Activated effector memory CD4-positive, alpha-beta T cell treated with anti-CD3 and anti-CD28 coated beads, Interleukin-2, amount 50 U/mL, for 16 hours (primary cell): ENCODE results near the gene MRPS26.
A peak's percentile ranks its signal among the peaks of the same experiment; 100 is the strongest.
"Not testable (repeated sequence)": the region's sequence is repeated elsewhere in the genome, so short reads cannot be mapped to it uniquely, and the experiment has no call there.

Source experiments
- DNase-seq: peaks from one replicate; pipeline ENCODE4 v3.0.0-alpha.2; 2020

The MRPS26 gene

GRCh38 chr20:3045816-3046676 is at the start of gene MRPS26:
TSS of gene MRPS26 (plus strand) at chr20:3046052. CDS start at chr20:3046069, 17 bp downstream.
- peak; percentile 92 for DNase-seq

DNA sequence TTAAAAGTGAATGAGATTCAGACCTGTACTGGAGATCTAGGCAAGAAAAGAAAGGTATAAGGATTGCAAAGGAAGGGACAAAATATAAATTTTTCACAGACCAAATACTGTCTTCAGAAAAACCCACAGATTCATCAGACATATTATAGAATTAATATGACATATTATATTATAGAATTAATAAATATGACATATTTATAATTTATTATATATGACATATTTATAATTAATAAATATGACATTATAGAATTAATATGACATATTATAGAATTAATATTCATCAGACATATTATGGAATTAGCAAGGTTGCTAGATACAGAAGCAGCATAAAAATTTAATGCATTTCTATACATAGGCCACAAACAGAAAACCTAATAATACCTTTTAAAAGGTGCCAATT is 47.1 kb upstream of the MRPS26 start:
- no peak for DNase-seq

DNA sequence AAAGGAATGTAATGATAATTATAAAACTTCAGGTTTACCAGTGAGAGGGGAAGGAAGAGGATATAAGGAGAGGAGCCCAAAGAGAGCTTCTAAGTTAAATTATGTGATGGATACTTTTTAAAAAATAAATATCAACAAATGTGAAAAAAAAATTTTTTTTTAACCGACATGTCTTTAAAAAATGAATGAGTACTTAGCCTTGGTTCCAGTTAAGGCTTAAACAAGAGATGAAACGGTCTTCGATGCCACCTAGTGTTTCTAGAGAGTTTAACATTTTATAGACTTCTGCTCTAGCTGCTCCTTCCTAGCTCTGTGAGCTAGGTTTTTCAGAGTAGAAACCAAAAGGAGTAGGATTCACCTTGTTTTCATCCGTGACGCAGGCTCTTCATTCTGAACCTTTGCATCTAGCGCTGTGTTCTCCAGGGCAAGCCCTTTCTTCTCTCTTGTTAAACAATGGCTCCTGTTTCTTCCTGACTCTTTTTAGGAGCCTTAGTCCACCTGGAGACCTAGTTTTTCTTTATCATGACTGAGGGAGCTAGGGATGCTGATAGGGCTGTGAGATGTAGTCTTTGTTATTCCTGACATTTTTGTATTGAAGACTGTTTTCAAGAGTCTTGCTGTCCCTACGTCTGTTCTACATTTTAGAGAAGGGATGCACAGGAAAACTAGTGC is 44.9 kb upstream of the MRPS26 start:
- DNase-seq: no peak

GRCh38 chr20:3003416-3003815 is 42.4 kb upstream of the MRPS26 start:
- no peak for DNase-seq

DNA sequence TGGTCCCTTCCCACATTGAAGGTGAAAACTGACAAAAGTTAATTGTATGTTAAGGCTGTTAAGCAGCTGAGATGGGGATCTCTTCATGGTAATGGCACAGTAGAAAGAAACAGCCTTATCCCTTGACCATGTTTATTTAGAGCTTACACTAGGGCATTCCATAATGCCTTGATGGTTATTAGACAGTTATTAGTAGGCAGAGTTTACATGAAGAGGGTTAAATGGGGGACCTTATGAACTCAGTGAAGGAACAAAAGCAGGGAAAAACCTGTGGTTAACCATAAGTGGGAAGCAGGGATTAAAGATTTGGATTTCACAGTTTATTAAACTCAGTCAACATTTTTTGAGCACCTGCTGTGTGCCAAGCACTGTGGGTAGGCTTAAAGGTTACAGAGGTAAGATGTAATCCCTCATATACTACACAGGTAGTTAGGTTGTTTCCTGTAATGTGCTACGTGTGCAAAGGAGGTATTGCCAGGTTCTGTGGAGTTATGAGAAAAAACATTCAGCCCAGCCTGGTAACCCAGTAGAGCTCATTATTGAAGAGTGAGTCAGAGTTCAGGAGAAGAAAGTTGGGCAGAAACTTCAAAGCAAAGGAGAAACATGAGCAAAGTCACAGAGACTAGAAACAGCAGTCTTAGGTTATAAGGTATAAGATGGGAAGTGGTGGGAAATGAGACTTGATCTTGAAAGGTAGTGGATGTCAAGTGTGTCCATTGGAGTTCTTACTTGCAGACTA is 34.7 kb upstream of the MRPS26 start:
- DNase-seq: no peak

DNA sequence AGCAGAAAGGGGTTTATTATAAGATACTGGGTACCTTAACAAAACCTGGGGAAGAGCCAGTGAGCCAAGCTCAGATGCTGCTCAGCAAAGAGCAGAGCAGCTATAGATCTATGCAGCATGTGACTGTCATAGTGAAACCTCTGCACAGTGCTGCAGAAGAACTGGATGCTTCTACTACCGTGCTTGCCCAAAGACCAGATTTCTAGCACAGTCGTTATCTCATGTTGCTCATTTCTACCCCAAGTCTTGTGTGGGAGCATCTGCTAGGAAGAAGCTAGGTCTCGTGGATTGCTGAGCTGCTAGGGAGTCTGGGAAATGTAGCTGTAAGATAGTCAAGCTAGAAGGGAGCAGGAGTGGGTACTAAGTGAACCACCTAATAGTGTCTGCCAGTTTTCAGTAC is 34.1 kb upstream of the MRPS26 start:
- DNase-seq: no peak

- no peak for DNase-seq
Measured at GRCh38 chr20:3013771-3014170, 32.1 kb upstream of the MRPS26 start.

GRCh38 chr20:3014179-3014578 is 31.7 kb upstream of the MRPS26 start:
- no peak for DNase-seq

GRCh38 chr20:3014662-3015061 is 31.2 kb upstream of the MRPS26 start:
- DNase-seq: no peak

DNA sequence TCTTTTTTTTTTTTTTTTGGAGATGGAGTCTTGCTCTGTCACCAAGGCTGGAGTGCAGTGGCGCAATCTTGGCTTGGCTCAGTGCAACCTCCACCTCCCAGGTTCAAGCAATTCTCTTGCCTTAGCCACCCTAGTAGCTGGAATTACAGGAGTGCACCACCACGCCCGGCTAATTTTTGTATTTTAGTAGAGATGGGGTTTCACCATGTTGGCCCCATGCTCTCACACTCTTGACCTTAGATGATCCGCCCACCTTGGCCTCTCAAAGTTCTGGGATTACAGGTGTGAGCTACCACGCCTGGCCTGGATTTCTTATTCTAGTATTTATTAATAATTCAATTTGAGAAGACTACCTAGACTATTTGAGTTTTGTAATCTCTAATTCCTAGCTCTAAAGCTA is 30.6 kb upstream of the MRPS26 start:
- not testable (repeated sequence) for DNase-seq

- DNase-seq: no peak
Measured at GRCh38 chr20:3021327-3021726, 24.5 kb upstream of the MRPS26 start.

- DNase-seq: no peak
Measured at GRCh38 chr20:3021777-3022176, 24.1 kb upstream of the MRPS26 start.

- DNase-seq: not testable (repeated sequence)
Measured at GRCh38 chr20:3022559-3023490, 23.0 kb upstream of the MRPS26 start.

DNA sequence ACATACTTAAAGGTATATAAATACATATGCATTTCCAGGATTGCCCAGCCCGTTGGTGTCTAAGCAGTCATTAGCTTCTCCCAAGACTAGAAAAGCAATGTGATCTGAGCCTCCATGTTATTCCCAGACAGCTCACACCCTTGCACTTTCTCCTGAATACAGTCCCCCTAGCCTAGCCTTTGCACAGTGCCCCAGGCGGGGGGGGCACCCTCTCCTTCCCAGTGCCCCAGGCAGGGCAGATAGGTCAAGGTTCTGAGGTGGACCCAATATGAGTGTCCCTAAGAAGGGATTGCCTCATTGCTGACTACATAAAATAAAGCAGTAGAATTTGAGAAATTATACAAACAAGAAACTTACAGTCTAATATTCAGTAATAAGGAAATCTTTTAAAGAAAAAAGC is 17.9 kb upstream of the MRPS26 start:
- no peak for DNase-seq

DNA sequence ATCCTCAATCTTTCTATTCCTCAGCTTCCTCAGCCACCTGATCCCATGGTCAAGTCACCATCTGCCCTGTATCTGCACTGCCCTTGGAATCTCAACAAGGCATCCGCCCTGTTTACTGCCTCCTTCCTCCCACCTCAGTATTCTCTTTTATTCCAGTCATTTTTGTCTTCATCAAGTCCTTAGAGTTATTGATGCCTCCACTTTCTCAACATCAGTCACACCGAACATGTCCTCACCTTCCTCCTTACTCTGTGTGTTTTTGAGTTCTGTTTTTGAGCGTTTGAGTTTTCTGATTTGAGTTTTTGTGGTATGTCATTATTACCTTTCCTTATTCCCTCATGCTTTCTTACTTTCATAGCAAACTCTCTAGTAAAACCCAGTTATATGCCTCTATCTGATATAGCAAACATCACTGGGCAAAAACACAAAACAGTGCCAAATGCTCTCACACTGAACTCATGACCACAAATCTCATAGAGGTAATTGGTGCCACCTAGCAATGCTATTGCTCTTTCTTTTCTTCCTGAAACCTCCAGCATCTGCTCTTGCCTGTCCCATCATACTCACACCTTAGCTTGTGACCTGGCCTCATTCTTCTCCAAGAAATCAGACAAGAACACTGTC is 14.2 kb upstream of the MRPS26 start:
- DNase-seq: no peak

DNA sequence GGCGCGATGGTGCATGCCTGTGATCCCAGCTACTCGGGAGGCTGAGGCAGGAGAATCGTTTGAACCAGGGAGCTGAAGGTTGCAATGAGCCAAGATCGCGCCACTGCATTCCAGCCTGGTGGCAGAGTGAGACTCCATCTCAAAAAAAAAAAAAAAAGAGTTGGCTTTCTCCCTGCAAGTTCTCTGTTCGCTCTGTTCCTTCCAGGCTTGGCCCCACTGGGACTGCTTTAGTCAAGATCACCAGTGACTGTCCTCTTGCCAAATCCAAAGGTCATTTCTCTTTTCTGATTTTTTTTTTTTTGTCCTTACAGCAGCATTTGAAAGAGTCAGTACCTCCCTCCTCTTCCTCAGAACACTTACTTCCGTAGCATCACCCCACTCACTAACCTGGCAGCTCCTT is 13.2 kb upstream of the MRPS26 start:
- no peak for DNase-seq

- DNase-seq: no peak
Measured at GRCh38 chr20:3037654-3038053, 8.2 kb upstream of the MRPS26 start.

- DNase-seq: no peak
Measured at GRCh38 chr20:3038454-3038853, 7.4 kb upstream of the MRPS26 start.

DNA sequence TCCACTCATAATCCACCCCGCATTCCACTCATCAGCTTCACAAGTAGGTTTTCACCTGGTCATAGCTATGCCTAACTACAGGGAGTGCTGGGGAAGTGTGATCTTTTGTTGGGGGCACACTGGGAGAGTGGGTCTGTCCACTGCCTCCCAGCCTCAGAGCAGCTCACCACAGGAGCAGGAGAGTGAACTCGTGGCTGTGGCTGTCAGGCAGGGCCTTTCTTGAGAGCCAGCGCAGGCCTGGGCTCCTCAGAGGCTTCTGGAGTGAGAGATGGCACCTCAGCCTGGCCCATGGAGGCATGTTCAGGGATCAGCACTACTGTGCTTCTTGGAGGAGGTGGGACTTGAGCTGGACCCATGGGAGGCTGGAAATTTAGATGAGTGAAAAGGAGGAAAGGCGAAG is 6.4 kb upstream of the MRPS26 start:
- no peak for DNase-seq

DNA sequence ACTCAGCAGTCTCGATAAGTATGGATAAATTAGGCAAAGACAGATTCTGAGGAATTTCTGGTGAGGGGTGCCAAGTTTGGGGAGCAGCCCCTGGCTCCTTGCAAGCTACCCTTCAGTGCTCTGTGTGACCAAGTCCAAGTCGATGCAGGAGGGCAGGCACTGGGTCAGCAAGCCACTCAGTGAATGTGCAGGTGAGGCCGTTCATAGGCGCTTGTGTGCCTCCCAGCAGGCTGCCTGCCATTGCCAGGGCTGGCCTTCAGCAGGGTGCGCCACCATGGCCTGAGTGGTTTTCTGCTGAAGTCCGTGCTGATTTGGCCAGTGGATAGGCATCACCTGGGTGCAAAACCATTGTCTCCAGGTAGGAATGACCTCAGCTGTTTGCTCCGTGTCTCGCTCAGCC is 5.8 kb upstream of the MRPS26 start:
- no peak for DNase-seq

- DNase-seq: no peak
Measured at GRCh38 chr20:3041854-3042409, 3.9 kb upstream of the MRPS26 start.

DNA sequence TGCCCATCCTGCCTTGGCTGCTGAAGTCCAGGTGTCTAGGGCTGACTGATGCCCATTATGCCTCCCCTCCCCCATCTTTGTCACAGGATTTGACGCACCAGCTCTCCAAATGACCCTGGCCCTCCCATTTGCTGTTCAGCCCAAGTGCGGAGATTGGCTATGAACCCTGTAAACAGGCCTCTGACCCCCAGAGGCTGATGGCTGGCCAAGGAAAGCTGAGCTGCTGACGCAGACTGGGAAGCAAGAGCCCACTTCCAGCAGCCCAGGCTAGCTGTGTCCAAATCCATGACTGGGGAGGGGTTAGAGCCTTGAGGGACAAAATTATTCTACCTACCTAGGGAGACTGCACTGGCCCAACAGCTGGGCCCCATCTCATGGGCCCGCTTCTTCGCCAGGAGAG is 3.2 kb upstream of the MRPS26 start:
- no peak for DNase-seq
